PC-9 (cell line): ENCODE data around the gene SP110. TPM values are rescaled to one million over a fixed set of nuclear protein-coding genes. Genes with fewer than 3 reads are reported as not detected.
"Not testable (repeated sequence)": the region's sequence is repeated elsewhere in the genome, so short reads cannot be mapped to it uniquely, and the experiment has no call there.

Experiments
- BruUV-seq: library from RNA; stranded (reverse); fragments of 400-500 nt; replicated peaks from 2 replicates; lab custom pipeline; 2021; lab: Mats Ljungman, UMichigan
- CTCF ChIA-PET: fragments of 300-600 bp; sonication (Branson Sonifier 250); formaldehyde crosslinking; loops from one replicate; lab custom pipeline; 2022; ENCODE audit warnings: antibody characterized with exemption; lab: Charles Lee
- POLR2A ChIA-PET: fragments of 300-600 bp; sonication (Branson Sonifier 250); formaldehyde crosslinking; loops from one replicate; lab custom pipeline; 2022; ENCODE audit warnings: antibody characterized with exemption; ENCODE audit not compliant: unreplicated experiment; lab: Charles Lee
- DNase-seq, 2 experiments: peaks; one replicate each; pipeline versions ENCODE4 v3.0.0 to v3.0.0-alpha.2; 2015 to 2022; ENCODE audit warnings: mixed read lengths in 1 of 2
- H2AFZ ChIP-seq: fragments of 200-600 bp; sonication (generic); 2 replicates; pipeline ENCODE4 v1.8.1; 2017; ENCODE audit warnings: antibody characterized with exemption
- H3F3A ChIP-seq: fragments of 200-600 bp; sonication (generic); 2 replicates; pipeline ENCODE4 v1.8.1; 2017; ENCODE audit warnings: antibody characterized with exemption, mild to moderate bottlenecking, low read depth; ENCODE audit not compliant: insufficient read depth
- H3K27ac ChIP-seq: fragments of 200-600 bp; sonication (generic); 2 replicates; pipeline ENCODE4 v1.6.1; 2016; ENCODE audit warnings: mixed run types
- H3K27me3 ChIP-seq: fragments of 200-600 bp; sonication (generic); 2 replicates; pipeline ENCODE4 v1.6.1; 2016; ENCODE audit warnings: low read depth, mixed run types; ENCODE audit not compliant: insufficient read depth
- H3K36me3 ChIP-seq: fragments of 200-600 bp; sonication (generic); 2 replicates; pipeline ENCODE4 v1.6.1; 2016; ENCODE audit warnings: low read depth, mixed run types
- H3K4me1 ChIP-seq: fragments of 200-600 bp; sonication (generic); replicated peaks from 2 replicates; pipeline ENCODE4 v1.6.1; 2016; ENCODE audit warnings: mixed run types; ENCODE audit not compliant: insufficient read depth
- H3K4me2 ChIP-seq: fragments of 200-600 bp; sonication (generic); 2 replicates; pipeline ENCODE4 v1.6.1; 2017; ENCODE audit warnings: mixed run types
- H3K4me3 ChIP-seq: fragments of 200-600 bp; sonication (generic); 2 replicates; pipeline ENCODE4 v1.6.1; 2016; ENCODE audit warnings: mixed run types
- H3K79me2 ChIP-seq: fragments of 200-600 bp; sonication (generic); 2 replicates; pipeline ENCODE4 v1.6.1; 2017; ENCODE audit warnings: low read depth, mixed run types
- H3K9me2 ChIP-seq: fragments of 200-600 bp; sonication (generic); 2 replicates; pipeline ENCODE4 v1.8.1; 2017; ENCODE audit warnings: mild to moderate bottlenecking; ENCODE audit not compliant: insufficient read depth
- H3K9me3 ChIP-seq: fragments of 200-600 bp; sonication (generic); 2 replicates; pipeline ENCODE4 v1.8.1; 2016; ENCODE audit warnings: low read depth; ENCODE audit not compliant: insufficient read depth
- H4K20me1 ChIP-seq: fragments of 200-600 bp; sonication (generic); 2 replicates; pipeline ENCODE4 v1.8.1; 2017; ENCODE audit not compliant: insufficient read depth
- CTCF ChIP-seq: fragments of 200-600 bp; sonication (generic); conservative IDR thresholded peaks from 2 replicates; pipeline ENCODE4 v1.6.1; 2017; ENCODE audit warnings: mixed run types, antibody characterized with exemption, mild to moderate bottlenecking, moderate library complexity
- EZH2 ChIP-seq: fragments of 200-600 bp; sonication (generic); IDR thresholded peaks from 2 replicates; pipeline ENCODE4 v1.8.0; 2017; ENCODE audit warnings: antibody characterized with exemption, low read depth
- intact Hi-C: fragments of 100-400 bp; cut with micrococcal nuclease; formaldehyde crosslinking; loops from one replicate; pipeline ENCODE4 v1.10.0; 2022; ENCODE audit not compliant: unreplicated experiment
- total RNA-seq: library from RNA; stranded (reverse); gene quantifications from 2 replicates; pipeline ENCODE4 v1.2.3, GENCODE V29; 2021

Gene SP110
- total RNA-seq, 1 experiment from 2014 or later, result 10.5 TPM

GRCh38 chr2:230267059-230267458, 47.3 kb upstream of the SP110 start:
- no peak for TF ChIP-seq EZH2
- no peak for TF ChIP-seq CTCF
- Histone ChIP-seq H3K9me3 (no peaks in the 10 kb centered on the region), H2AFZ (no peak overlapping the region), H3K27me3 (no peaks in the 10 kb centered on the region), H3K9me2 (peaks cover 5% of the 10 kb centered on the region; the same call in 1 of the 2 replicates), H3K4me2 (no peak overlapping the region), H4K20me1 (no peaks in the 10 kb centered on the region), H3K4me1 (no peaks in the 10 kb centered on the region), H3K4me3 (no peak overlapping the region), H3K79me2 (no peaks in the 10 kb centered on the region), H3K36me3 (no peaks in the 10 kb centered on the region), H3F3A (no peaks in the 10 kb centered on the region), H3K27ac (no peak overlapping the region)
- ChIA-PET CTCF (no interaction called here), POLR2A (no interaction called here)
- DNase-seq, result no peak
- intact Hi-C loops, result no loop called here
- BruUV-seq, result no TSS peak

GRCh38 chr2:230266638-230267037, 46.9 kb upstream of the SP110 start:
- TF ChIP-seq EZH2 (no peak), CTCF (no peak)

GRCh38 chr2:230264945-230265344, 45.2 kb upstream of the SP110 start:
- H3K36me3 ChIP-seq, H2AFZ ChIP-seq, H3K27ac ChIP-seq, H3K4me2 ChIP-seq, CTCF ChIA-PET, H3K79me2 ChIP-seq, H4K20me1 ChIP-seq, BruUV-seq, H3K9me3 ChIP-seq, H3K9me2 ChIP-seq, POLR2A ChIA-PET, H3K27me3 ChIP-seq, H3F3A ChIP-seq, H3K4me3 ChIP-seq, intact Hi-C loops, H3K4me1 ChIP-seq: not testable (repeated sequence)
- DNase-seq, result peak in 1 of 2 experiments; percentile 21

More at GRCh38 chr2:230266638-230267037, 46.9 kb upstream of the SP110 start:
- Histone ChIP-seq H3K4me3 (no peak overlapping the region), H3K79me2 (no peaks in the 10 kb centered on the region), H4K20me1 (no peaks in the 10 kb centered on the region), H3K9me2 (peaks cover 5% of the 10 kb centered on the region; the same call in 1 of the 2 replicates), H3K27me3 (no peaks in the 10 kb centered on the region), H2AFZ (no peak overlapping the region), H3K9me3 (no peaks in the 10 kb centered on the region), H3K27ac (no peak overlapping the region), H3K4me1 (no peaks in the 10 kb centered on the region), H3K36me3 (no peaks in the 10 kb centered on the region), H3K4me2 (no peak overlapping the region), H3F3A (no peaks in the 10 kb centered on the region)
- no peak for DNase-seq
- ChIA-PET POLR2A (no interaction called here), CTCF (no interaction called here)
- no TSS peak for BruUV-seq
- intact Hi-C loops, result no loop called here

GRCh38 chr2:230262246-230262645, 42.5 kb upstream of the SP110 start:
- Histone ChIP-seq H3K9me3 (no peaks in the 10 kb centered on the region), H3K4me1 (no peaks in the 10 kb centered on the region), H3K4me2 (no peak overlapping the region), H4K20me1 (no peaks in the 10 kb centered on the region), H3K27ac (no peak overlapping the region), H3K36me3 (no peaks in the 10 kb centered on the region), H3F3A (no peaks in the 10 kb centered on the region), H3K27me3 (no peaks in the 10 kb centered on the region), H3K4me3 (no peak overlapping the region), H3K79me2 (no peaks in the 10 kb centered on the region), H3K9me2 (peaks cover 4% of the 10 kb centered on the region; the same call in 1 of the 2 replicates), H2AFZ (no peak overlapping the region)
- no TSS peak for BruUV-seq
- no peak for DNase-seq
- ChIA-PET CTCF (no interaction called here), POLR2A (no interaction called here)
- intact Hi-C loops, result no loop called here
- TF ChIP-seq CTCF, result no peak
- no peak for TF ChIP-seq EZH2
